Natural killer cell (primary cell): Measurements from ENCODE around the gene CSGALNACT2. TPM values are rescaled to one million over a fixed set of nuclear protein-coding genes. Genes with fewer than 3 reads are reported as not detected.

Experiments used
- ATAC-seq, 3 donors: fragments of 150-1000 bp in 2 of 3; fragments of 200-7000 bp in 1 of 3; cut with Tn5 transposase; 1 replicate in 1 of 3; 2 replicates in 2 of 3; pipeline ENCODE4 v1.10.0; 2021; ENCODE audit warnings: mild to moderate bottlenecking in 2 of 3, moderate library complexity in 2 of 3
- DNase-seq, 2 donors: peaks; one replicate each; pipeline versions ENCODE4 v3.0.0 to v3.0.0-alpha.2; 2013 to 2021; ENCODE audit warnings: mixed read lengths in 1 of 2
- H3K27ac ChIP-seq: one replicate; pipeline ENCODE4 v1.5.1; 2013; ENCODE audit warnings: mild to moderate bottlenecking, low read length
- H3K27me3 ChIP-seq: one replicate; pipeline ENCODE4 v1.6.1; 2013; ENCODE audit warnings: low read length; ENCODE audit not compliant: control insufficient read depth, insufficient read depth
- H3K36me3 ChIP-seq: one replicate; pipeline ENCODE4 v1.6.1; 2013; ENCODE audit warnings: low read length; ENCODE audit not compliant: control insufficient read depth, insufficient read depth
- H3K4me1 ChIP-seq: one replicate; pipeline ENCODE4 v1.6.1; 2013; ENCODE audit warnings: low read length; ENCODE audit not compliant: control insufficient read depth, insufficient read depth
- H3K4me3 ChIP-seq: one replicate; pipeline ENCODE4 v1.5.1; 2013; ENCODE audit warnings: low read length
- H3K9me3 ChIP-seq: one replicate; pipeline ENCODE4 v1.6.1; 2013; ENCODE audit warnings: low read length; ENCODE audit not compliant: control insufficient read depth, insufficient read depth
- H3K27ac Mint-ChIP-seq, 2 donors: one replicate each; pipeline ENCODE4 v1.8.0; 2022; ENCODE audit warnings: mild to moderate bottlenecking in 2 of 2, mixed read lengths in 2 of 2, moderate library complexity in 1 of 2
- H3K27me3 Mint-ChIP-seq, 2 donors: one replicate each; pipeline ENCODE4 v1.8.0; 2022; ENCODE audit warnings: low read depth in 2 of 2, mixed read lengths in 2 of 2
- H3K36me3 Mint-ChIP-seq: one replicate; pipeline ENCODE4 v1.8.0; 2022; ENCODE audit warnings: mixed read lengths
- H3K4me1 Mint-ChIP-seq, 2 donors: one replicate each; pipeline ENCODE4 v1.8.0; 2022; ENCODE audit warnings: mixed read lengths in 2 of 2
- H3K4me3 Mint-ChIP-seq: one replicate; pipeline ENCODE4 v1.8.0; 2022; ENCODE audit warnings: mild to moderate bottlenecking, moderate library complexity, mixed read lengths
- H3K9me3 Mint-ChIP-seq, 2 donors: one replicate each; pipeline ENCODE4 v1.8.0; 2022; ENCODE audit warnings: mixed read lengths in 2 of 2
- CTCF ChIP-seq: fragments of 200-600 bp; IDR thresholded peaks from one replicate; pipeline ENCODE4 v1.8.0; 2022; ENCODE audit warnings: antibody characterized with exemption
- WGBS: methylation state at CpG from one replicate; pipeline ENCODE4 v1.1.7; 2013; ENCODE audit warnings: missing lambda C conversion rate; ENCODE audit not compliant: insufficient coverage; 5-methylcytosine and 5-hydroxymethylcytosine counted together
- intact Hi-C: fragments of 100-400 bp; cut with micrococcal nuclease; formaldehyde crosslinking; loops from one replicate; pipeline ENCODE4 v1.14.2; 2022
- total RNA-seq, 4 donors: library from RNA; stranded (reverse); fragments of 120-200 nt in 1 of 4; gene quantifications; one replicate each; pipeline versions ENCODE4 v1.2.3 to v1.2.4, GENCODE V29; 2013 to 2022

CSGALNACT2 gene
- total RNA-seq, 3 donors from 2014 or later (not counting 1 experiment from before 2014, with no cell fraction given), result 49.9 to 57.4 (median 52.8) TPM

- Mint-ChIP-seq H3K36me3 (no peaks in the 10 kb centered on the region), H3K4me1 (peaks cover 0 to 2% of the 10 kb centered on the region in 2 donors), H3K4me3 (no peak overlapping the region), H3K27ac (no peak overlapping the region), H3K9me3 (no peaks in the 10 kb centered on the region), H3K27me3 (no peaks in the 10 kb centered on the region)
- Histone ChIP-seq H3K9me3 (no peaks in the 10 kb centered on the region), H3K27ac (no peak overlapping the region), H3K4me3 (no peak overlapping the region), H3K4me1 (peaks cover 13% of the 10 kb centered on the region), H3K36me3 (no peaks in the 10 kb centered on the region), H3K27me3 (no peaks in the 10 kb centered on the region)
- 66% methylated on average over 6 of the region's 6 CpGs for WGBS
- intact Hi-C loops, result no loop called here
- TF ChIP-seq CTCF, result no peak
- ATAC-seq (no peak), DNase-seq (no peak)
Observed at GRCh38 chr10:43210556-43210955, 72.3 kb downstream of the CSGALNACT2 start.

- ATAC-seq (no peak), DNase-seq (no peak)
- H3K36me3 Mint-ChIP-seq, result no peaks in the 10 kb centered on the region
- TF ChIP-seq CTCF, result no peak
- Histone ChIP-seq H3K4me1 (peaks cover 13% of the 10 kb centered on the region), H3K27me3 (no peaks in the 10 kb centered on the region), H3K36me3 (no peaks in the 10 kb centered on the region), H3K27ac (no peak overlapping the region), H3K9me3 (no peaks in the 10 kb centered on the region), H3K4me3 (no peak overlapping the region)
- H3K4me1 Mint-ChIP-seq, result no peaks in the 10 kb centered on the region
- H3K4me3 Mint-ChIP-seq, result no peak overlapping the region
- intact Hi-C loops, result no loop called here
- H3K27ac Mint-ChIP-seq, result no peak overlapping the region
- no peaks in the 10 kb centered on the region for H3K27me3 Mint-ChIP-seq
- H3K9me3 Mint-ChIP-seq, result no peaks in the 10 kb centered on the region
- WGBS, result 67% methylated on average over 6 of the region's 6 CpGs
Observed at GRCh38 chr10:43211030-43211429, 72.8 kb downstream of the CSGALNACT2 start.

- no peaks in the 10 kb centered on the region for H3K36me3 ChIP-seq
- Mint-ChIP-seq H3K4me1 (no peaks in the 10 kb centered on the region), H3K27ac (no peak overlapping the region), H3K9me3 (no peaks in the 10 kb centered on the region), H3K4me3 (no peak overlapping the region), H3K36me3 (no peaks in the 10 kb centered on the region), H3K27me3 (no peaks in the 10 kb centered on the region)
- ATAC-seq (no peak), DNase-seq (no peak)
- no peak for TF ChIP-seq CTCF
- H3K27ac ChIP-seq, result no peak overlapping the region
- intact Hi-C loops, result no loop called here
- H3K9me3 ChIP-seq, result no peaks in the 10 kb centered on the region
- H3K4me3 ChIP-seq, result no peak overlapping the region
- 89% methylated on average over 8 of the region's 8 CpGs for whole genome bisulfite sequencing
- no peaks in the 10 kb centered on the region for H3K27me3 ChIP-seq
- H3K4me1 ChIP-seq, result peaks cover 13% of the 10 kb centered on the region
Observed at GRCh38 chr10:43211431-43212042, 73.3 kb downstream of the CSGALNACT2 start.
